Gastrocnemius medialis (tissue), 4 donors: ENCODE results near the gene TFDP2.

ENCODE experiments used
- POLR2A ChIP-seq, 2 donors: fragments of 450-650 bp; IDR thresholded peaks; one replicate each; pipeline ENCODE4 v1.6.1; 2017; ENCODE audit warnings: antibody characterized with exemption in 2 of 2, mild to moderate bottlenecking in 2 of 2, moderate library complexity in 2 of 2
- TF ChIP-seq, protein P1 (sequence below), 5 experiments: fragments of 450-650 bp in 3 of 5; fragments of 200-600 bp in 2 of 5; sonication (generic) in 2 of 5; IDR thresholded peaks in 4 of 5; conservative IDR thresholded peaks in 1 of 5; 1 replicate in 4 of 5; 2 replicates in 1 of 5; pipeline ENCODE4 v1.5.1; 2016 to 2019; ENCODE audit warnings: antibody characterized with exemption in 5 of 5, mild to moderate bottlenecking in 3 of 5, moderate library complexity in 3 of 5

DNA sequence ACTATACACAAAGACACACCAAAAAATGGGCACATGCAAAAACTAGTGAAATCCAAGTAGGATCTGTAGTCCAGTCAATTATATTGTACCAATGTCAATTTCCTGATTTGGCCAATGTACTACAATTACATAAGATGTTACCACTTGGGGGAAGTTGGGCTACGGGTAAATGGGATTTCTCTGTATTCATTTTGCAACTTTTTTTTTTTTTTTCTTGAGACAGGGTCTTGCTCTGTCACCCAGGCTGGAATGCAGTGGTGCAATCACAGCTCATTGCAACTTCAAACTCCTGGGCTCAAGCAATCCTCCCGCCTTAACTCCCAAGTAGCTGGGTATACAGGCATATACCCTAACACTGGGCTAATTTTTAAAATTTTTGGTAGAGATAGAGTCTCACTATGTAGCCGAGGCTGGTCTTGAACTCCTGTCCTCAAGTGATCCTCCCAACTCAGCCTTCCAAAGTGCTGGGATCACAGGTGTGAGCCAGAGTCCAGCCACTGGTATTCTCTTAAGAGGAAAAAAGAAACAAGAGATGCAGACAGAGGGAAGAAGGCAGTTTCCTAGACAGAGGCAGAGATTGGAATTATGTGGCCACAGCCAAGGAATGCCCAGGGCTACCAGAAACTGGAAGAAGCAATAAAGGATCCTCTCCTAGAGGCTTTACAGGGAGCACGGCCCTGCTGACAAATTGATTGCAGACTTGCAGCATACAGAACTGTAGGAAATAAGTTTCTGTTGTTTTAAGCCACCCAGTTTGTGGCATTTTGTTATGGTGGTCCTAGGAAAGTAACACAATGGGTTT lies 33.3 kb downstream of the TFDP2 start:
- TF ChIP-seq, protein P1, sequence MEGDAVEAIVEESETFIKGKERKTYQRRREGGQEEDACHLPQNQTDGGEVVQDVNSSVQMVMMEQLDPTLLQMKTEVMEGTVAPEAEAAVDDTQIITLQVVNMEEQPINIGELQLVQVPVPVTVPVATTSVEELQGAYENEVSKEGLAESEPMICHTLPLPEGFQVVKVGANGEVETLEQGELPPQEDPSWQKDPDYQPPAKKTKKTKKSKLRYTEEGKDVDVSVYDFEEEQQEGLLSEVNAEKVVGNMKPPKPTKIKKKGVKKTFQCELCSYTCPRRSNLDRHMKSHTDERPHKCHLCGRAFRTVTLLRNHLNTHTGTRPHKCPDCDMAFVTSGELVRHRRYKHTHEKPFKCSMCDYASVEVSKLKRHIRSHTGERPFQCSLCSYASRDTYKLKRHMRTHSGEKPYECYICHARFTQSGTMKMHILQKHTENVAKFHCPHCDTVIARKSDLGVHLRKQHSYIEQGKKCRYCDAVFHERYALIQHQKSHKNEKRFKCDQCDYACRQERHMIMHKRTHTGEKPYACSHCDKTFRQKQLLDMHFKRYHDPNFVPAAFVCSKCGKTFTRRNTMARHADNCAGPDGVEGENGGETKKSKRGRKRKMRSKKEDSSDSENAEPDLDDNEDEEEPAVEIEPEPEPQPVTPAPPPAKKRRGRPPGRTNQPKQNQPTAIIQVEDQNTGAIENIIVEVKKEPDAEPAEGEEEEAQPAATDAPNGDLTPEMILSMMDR (IDR thresholded peaks at IDR 0.05 in 4 of 5, conservative IDR thresholded peaks at IDR 0.05 in 1 of 5): no peak
- TF ChIP-seq POLR2A (IDR thresholded peaks at IDR 0.05): no peak
